Stomach (tissue), 9 donors: ENCODE data around the gene NGLY1. TPM values are rescaled to one million over a fixed set of nuclear protein-coding genes. Genes with fewer than 3 reads are reported as not detected.

Experiments
- DNase-seq, 2 donors: peaks; one replicate each; pipeline versions ENCODE4 v3.0.0 to v3.0.0-alpha.2; 2013 to 2019
- H3K27ac ChIP-seq, 5 donors: fragments of 200-600 bp in 4 of 5; sonication (generic) in 4 of 5; one replicate each; pipeline ENCODE4 v1.5.1; 2013 to 2019; ENCODE audit warnings: mild to moderate bottlenecking in 1 of 5, moderate library complexity in 1 of 5
- H3K27me3 ChIP-seq, 3 donors: fragments of 200-600 bp; sonication (generic); one replicate each; pipeline ENCODE4 v1.5.1; 2017 to 2019; ENCODE audit warnings: mixed run types in 1 of 3
- H3K36me3 ChIP-seq, 4 donors: fragments of 200-600 bp; sonication (generic); 1 replicate in 3 of 4; 2 replicates in 1 of 4; pipeline ENCODE4 v1.5.1; 2016 to 2019
- H3K4me1 ChIP-seq, 4 donors: fragments of 200-600 bp; sonication (generic); one replicate each; pipeline ENCODE4 v1.5.1; 2016 to 2019
- H3K4me3 ChIP-seq, 4 donors: fragments of 200-600 bp; sonication (generic) in 3 of 4; one replicate each; pipeline ENCODE4 v1.5.1; 2016 to 2019; ENCODE audit warnings: mild to moderate bottlenecking in 1 of 4
- H3K9me3 ChIP-seq, 4 donors: fragments of 200-600 bp; sonication (generic); one replicate each; pipeline ENCODE4 v1.5.1; 2016 to 2019
- CTCF ChIP-seq, 7 experiments: fragments of 450-650 bp in 4 of 7; fragments of 200-600 bp in 3 of 7; sonication (generic) in 3 of 7; IDR thresholded peaks; one replicate each; pipeline ENCODE4 v1.5.1; 2016 to 2019; ENCODE audit warnings: antibody characterized with exemption in 7 of 7, control low read depth in 2 of 7, mild to moderate bottlenecking in 1 of 7
- EP300 ChIP-seq: sonication (generic); formaldehyde crosslinking; IDR thresholded peaks from one replicate; pipeline ENCODE4 v1.6.1; 2017; ENCODE audit warnings: antibody characterized with exemption
- POLR2A ChIP-seq, 4 donors: fragments of 450-650 bp; IDR thresholded peaks; one replicate each; pipeline ENCODE4 v1.6.1; 2016; ENCODE audit warnings: antibody characterized with exemption in 4 of 4, control low read depth in 2 of 4, mild to moderate bottlenecking in 1 of 4, moderate library complexity in 1 of 4
- POLR2AphosphoS5 ChIP-seq, 3 donors: sonication (generic); formaldehyde crosslinking; IDR thresholded peaks; one replicate each; pipeline ENCODE4 v1.6.1; 2016; ENCODE audit warnings: antibody characterized with exemption in 3 of 3
- WGBS, 5 donors: extraction: QIAGEN DNeasy Blood & Tissue Kit in 3 of 5; methylation state at CpG; one replicate each; pipeline versions ENCODE4 v1.1.5 to v1.1.7; 2013 to 2018; 5-methylcytosine and 5-hydroxymethylcytosine counted together
- intact Hi-C: fragments of 100-400 bp; cut with DNase I; formaldehyde crosslinking; loops from one replicate; pipeline ENCODE4 v1.15.1; 2023; ENCODE audit warnings: low total_unique reads
- polyA plus RNA-seq, 3 donors: library from polyadenylated mRNA; stranded (reverse); fragments of 200-250 nt; gene quantifications; one replicate each; pipeline ENCODE4 v1.2.3, GENCODE V29; 2013
- total RNA-seq, 5 donors: library from RNA; depleted of rRNA; stranded (reverse); fragments of >200 nt; gene quantifications; one replicate each; pipeline versions ENCODE4 v1.1.0 to v1.2.3, GENCODE V29; 2014 to 2016
- donor health status: healthy with polysubstance abuse.
- donor health status: Bipolar disorder and iron deficiency.
- donor health status: healthy.

Gene NGLY1
- total and polyA plus RNA-seq, 8 donors: 15.9 to 64.8 (median 29.8) TPM

GRCh38 chr3:25781145-25781757 lies 2.0 kb downstream of the NGLY1 start:
- Histone ChIP-seq H3K9me3 (no peaks in the 10 kb centered on the region), H3K36me3 (peaks cover 13 to 23% (median 22%) of the 10 kb centered on the region in 4 donors), H3K4me1 (peaks cover 13 to 36% (median 22%) of the 10 kb centered on the region in 4 donors), H3K4me3 (peak overlapping the region in 2 of 4 donors; percentile 82 to 86), H3K27ac (no peak overlapping the region), H3K27me3 (no peaks in the 10 kb centered on the region)
- intact Hi-C loops: loop anchor here (5.0 kb wide), 1 partner anchor 119 kb away; the partner anchor contains the start of gene TOP2B
- TF ChIP-seq POLR2AphosphoS5 (IDR thresholded peaks at IDR 0.05) (no peak), EP300 (no peak), CTCF (IDR thresholded peaks at IDR 0.05) (no peak), POLR2A (IDR thresholded peaks at IDR 0.05) (no peak)
- WGBS, 5 donors: 74 to 83% (median 77%) methylated on average over 11 of the region's 11 CpGs
- DNase-seq: no peak

GRCh38 chr3:25780618-25781017 lies 2.6 kb downstream of the NGLY1 start:
- Histone ChIP-seq H3K4me1 (peaks cover 13 to 36% (median 22%) of the 10 kb centered on the region in 4 donors), H3K36me3 (peaks cover 15 to 29% (median 28%) of the 10 kb centered on the region in 4 donors), H3K27ac (no peak overlapping the region), H3K27me3 (no peaks in the 10 kb centered on the region), H3K9me3 (no peaks in the 10 kb centered on the region), H3K4me3 (no peak overlapping the region)
- no peak for DNase-seq
- WGBS, 5 donors: 91 to 95% (median 94%) methylated on average over 6 of the region's 6 CpGs
- intact Hi-C loops: loop anchor here (5.0 kb wide), 1 partner anchor 118 kb away; the partner anchor contains the start of gene TOP2B
- no peak for TF ChIP-seq POLR2AphosphoS5 (IDR thresholded peaks at IDR 0.05)
- no peak for TF ChIP-seq EP300
- TF ChIP-seq POLR2A (IDR thresholded peaks at IDR 0.05): no peak
- TF ChIP-seq CTCF (IDR thresholded peaks at IDR 0.05): no peak

GRCh38 chr3:25775936-25776335 lies 7.3 kb downstream of the NGLY1 start:
- H3K4me1 ChIP-seq: peaks cover 0 to 12% (median 5%) of the 10 kb centered on the region in 4 donors
- H3K36me3 ChIP-seq: peaks cover 32 to 55% (median 50%) of the 10 kb centered on the region in 4 donors
- no peaks in the 10 kb centered on the region for H3K9me3 ChIP-seq
- TF ChIP-seq CTCF (IDR thresholded peaks at IDR 0.05) (no peak), POLR2AphosphoS5 (IDR thresholded peaks at IDR 0.05) (no peak), POLR2A (IDR thresholded peaks at IDR 0.05) (no peak), EP300 (no peak)
- no peak overlapping the region for H3K27ac ChIP-seq
- no peaks in the 10 kb centered on the region for H3K27me3 ChIP-seq
- no peak for DNase-seq
- intact Hi-C loops: no loop called here
- no peak overlapping the region for H3K4me3 ChIP-seq
- WGBS, 5 donors: 87 to 96% (median 95%) methylated on average over 2 of the region's 2 CpGs

GRCh38 chr3:25768851-25769250 lies 14.4 kb downstream of the NGLY1 start:
- H3K27me3 ChIP-seq: no peaks in the 10 kb centered on the region
- no peak for DNase-seq
- intact Hi-C loops: no loop called here
- H3K4me3 ChIP-seq: no peak overlapping the region
- no peak for TF ChIP-seq POLR2A (IDR thresholded peaks at IDR 0.05)
- no peak for TF ChIP-seq POLR2AphosphoS5 (IDR thresholded peaks at IDR 0.05)
- TF ChIP-seq CTCF (IDR thresholded peaks at IDR 0.05): no peak
- TF ChIP-seq EP300: no peak
- H3K9me3 ChIP-seq: no peaks in the 10 kb centered on the region
- H3K4me1 ChIP-seq: no peaks in the 10 kb centered on the region
- WGBS, 5 donors: 91 to 97% (median 94%) methylated on average over 6 of the region's 6 CpGs
- peak overlapping the region in 1 of 5 donors; percentile 14 for H3K27ac ChIP-seq
- peaks cover under 1 to 43% (median 31%) of the 10 kb centered on the region in 4 donors for H3K36me3 ChIP-seq
